Gastroesophageal sphincter (tissue), 4 donors: ENCODE measurements around the gene TGFA. TPM values are rescaled to one million over a fixed set of nuclear protein-coding genes. Genes with fewer than 3 reads are reported as not detected.

Experiments
- ATAC-seq: fragments of 150-250 bp; one replicate; pipeline ENCODE4 v1.9.1; 2016; ENCODE audit warnings: mild to moderate bottlenecking, moderate library complexity
- H3K27ac ChIP-seq, 4 donors: fragments of 200-600 bp; sonication (generic) in 3 of 4; 1 replicate in 3 of 4; 2 replicates in 1 of 4; pipeline ENCODE4 v1.5.1; 2016 to 2019
- H3K27me3 ChIP-seq: fragments of 200-600 bp; sonication (generic); one replicate; pipeline ENCODE4 v1.5.1; 2019
- H3K36me3 ChIP-seq, 2 donors: fragments of 200-600 bp; sonication (generic); one replicate each; pipeline ENCODE4 v1.5.1; 2019; ENCODE audit warnings: control low read depth in 1 of 2
- H3K4me1 ChIP-seq, 3 donors: fragments of 200-600 bp; sonication (generic); 1 replicate in 2 of 3; 2 replicates in 1 of 3; pipeline ENCODE4 v1.5.1; 2016 to 2019; ENCODE audit warnings: control low read depth in 2 of 3
- H3K4me3 ChIP-seq, 2 donors: fragments of 200-600 bp; sonication (generic); one replicate each; pipeline ENCODE4 v1.5.1; 2019; ENCODE audit warnings: mild to moderate bottlenecking in 1 of 2, moderate library complexity in 1 of 2
- H3K9me3 ChIP-seq, 3 donors: fragments of 200-600 bp; sonication (generic); one replicate each; pipeline ENCODE4 v1.5.1; 2017 to 2019; ENCODE audit warnings: control low read depth in 2 of 3
- CTCF ChIP-seq, 4 experiments: fragments of 200-600 bp in 2 of 4; fragments of 450-650 bp in 2 of 4; sonication (generic) in 1 of 4; IDR thresholded peaks; one replicate each; pipeline ENCODE4 v1.5.1; 2017 to 2019; ENCODE audit warnings: antibody characterized with exemption in 4 of 4, mild to moderate bottlenecking in 2 of 4, moderate library complexity in 2 of 4
- EP300 ChIP-seq: sonication (generic); formaldehyde crosslinking; IDR thresholded peaks from one replicate; pipeline ENCODE4 v1.6.1; 2017; ENCODE audit warnings: antibody characterized with exemption, mild to moderate bottlenecking
- POLR2A ChIP-seq, 2 donors: fragments of 450-650 bp; IDR thresholded peaks; one replicate each; pipeline ENCODE4 v1.6.1; 2017; ENCODE audit warnings: antibody characterized with exemption in 2 of 2, mild to moderate bottlenecking in 2 of 2, moderate library complexity in 1 of 2
- POLR2AphosphoS5 ChIP-seq: sonication (generic); formaldehyde crosslinking; IDR thresholded peaks from one replicate; pipeline ENCODE4 v1.6.1; 2017; ENCODE audit warnings: antibody characterized with exemption
- WGBS, 2 donors: methylation state at CpG; one replicate each; pipeline ENCODE4 v1.1.5; 2018; ENCODE audit warnings: low coverage in 1 of 2; 5-methylcytosine and 5-hydroxymethylcytosine counted together
- total RNA-seq, 4 donors: library from RNA; depleted of rRNA; stranded (reverse); fragments of >200 nt; gene quantifications; one replicate each; pipeline ENCODE4 v1.1.0, GENCODE V29; 2016

The TGFA gene
- total RNA-seq, 4 donors from 2014 or later = 0.31 to 5.0 (median 1.6) TPM

DNA sequence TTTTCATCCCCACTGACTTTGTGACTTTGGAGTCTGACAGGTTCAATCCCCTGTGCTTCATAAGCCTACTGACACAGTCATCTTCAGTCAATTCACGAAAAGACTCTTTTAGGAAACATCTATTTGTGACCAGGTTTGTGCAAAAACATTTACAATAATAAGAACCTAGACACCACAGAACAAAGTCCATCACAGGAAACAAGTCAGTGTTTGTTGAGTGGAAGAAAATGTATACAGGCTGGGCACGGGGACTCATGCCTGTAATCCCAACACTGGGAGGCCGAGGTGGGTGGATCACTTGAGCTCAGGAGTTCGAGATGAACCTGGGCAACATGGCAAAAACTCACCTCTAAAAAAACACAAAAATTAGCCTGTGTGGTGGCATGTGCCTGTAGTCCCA, 49.7 kb downstream of the TGFA start:
- ATAC-seq = no peak
- no peaks in the 10 kb centered on the region for H3K4me1 ChIP-seq
- H3K36me3 ChIP-seq = no peaks in the 10 kb centered on the region
- WGBS, 2 donors = 88% methylated on average over 4 of the region's 4 CpGs; no CpG with 5 or more reads in 1 of the 2 donors
- H3K4me3 ChIP-seq = no peak overlapping the region
- H3K27ac ChIP-seq = no peak overlapping the region
- TF ChIP-seq EP300 (no peak), POLR2AphosphoS5 (no peak), CTCF (IDR thresholded peaks at IDR 0.05) (no peak), POLR2A (IDR thresholded peaks at IDR 0.05) (no peak)
- H3K9me3 ChIP-seq = no peaks in the 10 kb centered on the region
- H3K27me3 ChIP-seq = peaks cover 30% of the 10 kb centered on the region

GRCh38 chr2:70501728-70502127, 51.9 kb downstream of the TGFA start:
- Histone ChIP-seq H3K36me3 (no peaks in the 10 kb centered on the region), H3K9me3 (no peaks in the 10 kb centered on the region), H3K4me3 (no peak overlapping the region), H3K27ac (no peak overlapping the region), H3K27me3 (peaks cover 38% of the 10 kb centered on the region), H3K4me1 (no peaks in the 10 kb centered on the region)
- WGBS, 2 donors = 33 to 37% methylated on average over 1 to 3 of the region's 4 CpGs
- no peak for ATAC-seq
- TF ChIP-seq POLR2AphosphoS5 = no peak
- TF ChIP-seq EP300 = no peak
- no peak for TF ChIP-seq CTCF (IDR thresholded peaks at IDR 0.05)
- no peak for TF ChIP-seq POLR2A (IDR thresholded peaks at IDR 0.05)

DNA sequence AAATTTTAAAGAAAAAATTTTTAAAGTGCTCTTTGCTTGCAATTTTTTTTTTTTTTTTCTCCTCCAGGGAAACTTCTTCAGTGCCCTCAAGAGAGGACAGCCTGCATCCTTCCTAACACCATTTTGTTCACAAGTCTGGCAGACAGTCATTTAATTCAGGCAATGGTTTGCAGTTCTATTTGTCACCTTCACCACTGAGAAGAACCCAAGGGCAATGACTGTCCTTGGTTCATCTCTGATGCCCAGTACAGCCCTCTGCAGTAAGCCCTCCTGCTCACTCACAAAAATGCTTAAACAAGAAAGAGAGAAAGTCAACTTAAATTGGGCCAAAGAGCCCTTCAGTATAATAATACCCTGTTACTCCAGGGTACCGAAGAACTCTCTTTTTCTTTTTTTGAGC, 52.4 kb downstream of the TGFA start:
- Histone ChIP-seq H3K4me1 (no peaks in the 10 kb centered on the region), H3K27me3 (peaks cover 36% of the 10 kb centered on the region), H3K4me3 (no peak overlapping the region), H3K9me3 (no peaks in the 10 kb centered on the region), H3K36me3 (no peaks in the 10 kb centered on the region), H3K27ac (no peak overlapping the region)
- TF ChIP-seq POLR2A (IDR thresholded peaks at IDR 0.05) (no peak), POLR2AphosphoS5 (no peak), CTCF (IDR thresholded peaks at IDR 0.05) (no peak), EP300 (no peak)
- 67 to 100% methylated on average over 1 of the region's 1 CpG for WGBS, 2 donors
- ATAC-seq = no peak

DNA sequence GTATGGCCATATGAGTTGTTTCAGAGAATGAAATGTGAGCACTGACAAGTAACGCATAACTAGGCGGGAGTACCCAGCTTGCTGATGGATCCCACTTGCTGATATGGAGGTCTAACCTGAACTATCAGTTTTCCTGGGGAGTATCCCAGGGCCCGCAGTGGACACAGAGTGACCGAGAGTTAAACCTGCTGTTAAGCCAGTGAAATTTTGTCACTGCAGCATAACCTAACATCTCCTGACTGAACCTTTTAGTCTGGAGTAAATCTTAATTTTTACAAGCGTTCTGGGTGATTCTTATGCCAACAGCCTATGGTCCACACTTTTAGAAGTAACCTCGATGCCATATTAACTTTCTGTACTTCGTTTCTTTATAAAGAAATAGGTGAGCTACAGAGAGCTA, 54.4 kb downstream of the TGFA start:
- no peak overlapping the region for H3K4me3 ChIP-seq
- H3K36me3 ChIP-seq = no peaks in the 10 kb centered on the region
- no peaks in the 10 kb centered on the region for H3K4me1 ChIP-seq
- H3K27me3 ChIP-seq = peaks cover 36% of the 10 kb centered on the region
- TF ChIP-seq POLR2A (IDR thresholded peaks at IDR 0.05) = no peak
- TF ChIP-seq CTCF (IDR thresholded peaks at IDR 0.05) = no peak
- TF ChIP-seq EP300 = no peak
- no peak for TF ChIP-seq POLR2AphosphoS5
- no peaks in the 10 kb centered on the region for H3K9me3 ChIP-seq
- ATAC-seq = no peak
- WGBS, 2 donors = 87 to 90% methylated on average over 4 of the region's 7 CpGs
- no peak overlapping the region for H3K27ac ChIP-seq

DNA sequence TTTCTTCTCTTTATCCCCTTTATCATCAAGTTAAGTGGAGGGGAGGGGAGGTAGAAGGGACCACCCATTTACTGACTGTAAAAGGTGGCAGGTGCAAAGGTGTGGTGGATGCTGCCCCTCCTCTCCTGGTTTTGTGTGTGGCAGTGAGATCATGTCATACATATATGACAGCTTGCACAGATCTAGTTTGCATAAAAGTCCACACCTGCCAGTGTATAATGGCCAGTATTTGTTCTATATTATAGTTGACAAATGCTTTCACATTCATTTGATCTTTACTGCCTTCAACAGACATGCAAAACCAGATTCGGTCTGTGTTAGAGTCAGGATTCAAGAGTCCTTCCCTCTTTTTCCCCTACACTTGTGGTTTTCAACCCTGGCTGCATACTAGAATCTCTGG, 55.1 kb downstream of the TGFA start:
- H3K27ac ChIP-seq = no peak overlapping the region
- no peak overlapping the region for H3K4me3 ChIP-seq
- H3K27me3 ChIP-seq = peaks cover 36% of the 10 kb centered on the region
- H3K4me1 ChIP-seq = no peaks in the 10 kb centered on the region
- H3K36me3 ChIP-seq = no peaks in the 10 kb centered on the region
- TF ChIP-seq EP300 = no peak
- no peak for TF ChIP-seq POLR2AphosphoS5
- no peak for TF ChIP-seq POLR2A (IDR thresholded peaks at IDR 0.05)
- no peak for TF ChIP-seq CTCF (IDR thresholded peaks at IDR 0.05)
- ATAC-seq = no peak
- no peaks in the 10 kb centered on the region for H3K9me3 ChIP-seq
- WGBS, 2 donors = 67 to 100% methylated on average over 1 of the region's 1 CpG
